Measurements from ENCODE around the gene RNF223. TPM values are rescaled to one million over a fixed set of nuclear protein-coding genes. Genes with fewer than 3 reads are reported as not detected.
A peak's percentile ranks its signal among the peaks of the same experiment; 100 is the strongest.

Gene RNF223
- total RNA-seq (1 to 10 TPM in 2 of 5 donors, not detected in 3; 1.4 to 5.9 TPM), polyA plus RNA-seq (1 to 10 TPM; 3.2 to 8.1 (median 3.4) TPM)
- long read RNA-seq, donor 1, partial matches to known transcripts: 0 of 1 reads
- long read RNA-seq, donor 1, other reads (novel, unspliced or antisense): 0 of 1 reads
- long read RNA-seq, donor 2: 0 reads
- long read RNA-seq, donor 3, partial matches to known transcripts: 0 of 1 reads
- long read RNA-seq, donor 3, other reads (novel, unspliced or antisense): 0 of 1 reads
- long read RNA-seq, donor 4: 0 reads
- long read RNA-seq, donor 5, partial matches to known transcripts: 0 of 2 reads
- long read RNA-seq, donor 5, other reads (novel, unspliced or antisense): 0 of 2 reads
- long read RNA-seq, donor 6: 0 reads
- long read RNA-seq, donor 7, partial matches to known transcripts: 0 of 1 reads
- long read RNA-seq, donor 7, other reads (novel, unspliced or antisense): 0 of 1 reads
- long read RNA-seq, donor 8, partial matches to known transcripts: 6 of 6 reads
- long read RNA-seq, donor 8, other reads (novel, unspliced or antisense): 0 of 6 reads
- long read RNA-seq, donor 9, partial matches to known transcripts: 0 of 1 reads
- long read RNA-seq, donor 9, other reads (novel, unspliced or antisense): 0 of 1 reads
- long read RNA-seq, donor 10: 0 reads

DNA sequence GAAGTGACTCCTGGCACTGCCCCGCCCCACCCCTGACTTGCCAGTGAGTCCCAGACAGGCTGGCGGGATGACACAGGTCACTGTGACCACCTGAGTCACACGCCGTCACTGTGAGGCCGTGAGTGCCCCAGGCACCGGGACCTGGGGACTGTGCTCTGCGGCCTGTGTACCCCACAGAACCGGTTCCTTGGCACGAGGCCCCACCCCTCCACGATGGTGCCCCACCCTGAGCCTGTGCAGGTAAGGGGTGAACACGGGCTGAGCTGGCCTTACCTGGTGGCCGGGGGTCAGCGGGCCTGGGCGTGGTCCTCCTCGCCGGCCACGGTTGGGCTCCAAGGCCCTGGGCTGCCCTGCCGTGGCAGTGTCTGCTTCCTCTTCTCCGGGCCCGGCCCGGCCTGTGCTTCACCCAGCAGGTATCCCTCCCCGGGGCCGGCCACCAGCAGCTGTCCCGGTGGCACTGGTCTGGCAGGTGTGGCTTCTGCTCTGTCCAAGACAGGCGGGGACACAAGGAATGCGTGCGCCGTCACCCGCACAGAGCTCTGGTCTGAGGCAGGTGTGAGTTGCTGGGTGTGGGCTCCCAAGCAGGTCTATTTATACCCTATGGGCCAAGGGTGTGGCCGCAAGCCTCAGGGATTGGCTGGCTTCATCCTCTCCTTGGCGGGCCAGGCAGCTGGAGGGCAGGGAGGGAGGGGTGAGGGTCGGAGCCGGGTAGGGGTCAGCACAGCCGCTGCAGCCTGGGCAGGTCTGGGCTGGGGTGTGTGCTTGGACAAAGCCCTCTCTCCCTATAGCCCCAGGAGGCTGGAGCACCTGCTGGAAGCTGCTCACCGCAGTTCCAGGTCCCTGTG, at the start of gene RNF223:
TSS of gene RNF223 (minus strand) at position 564 of the 845 bp plus-strand sequence. CDS start 1,740 bp downstream, outside the sequence.
- H3K27me3 ChIP-seq: peaks cover 0 to 79% (median 22%) of the 10 kb centered on the region in 3 donors
- H3K9me3 ChIP-seq: no peaks in the 10 kb centered on the region
- H3K27ac ChIP-seq: peak within 1 kb of the TSS; percentile 79 to 94 (median 80)
- TF ChIP-seq POLR2AphosphoS5 (IDR thresholded peaks at IDR 0.05) (peak in 2 of 3 donors; percentile 88 to 94), POLR2A (IDR thresholded peaks at IDR 0.05) (peak in 1 of 4 donors; percentile 62)
- TF ChIP-seq, protein P1, sequence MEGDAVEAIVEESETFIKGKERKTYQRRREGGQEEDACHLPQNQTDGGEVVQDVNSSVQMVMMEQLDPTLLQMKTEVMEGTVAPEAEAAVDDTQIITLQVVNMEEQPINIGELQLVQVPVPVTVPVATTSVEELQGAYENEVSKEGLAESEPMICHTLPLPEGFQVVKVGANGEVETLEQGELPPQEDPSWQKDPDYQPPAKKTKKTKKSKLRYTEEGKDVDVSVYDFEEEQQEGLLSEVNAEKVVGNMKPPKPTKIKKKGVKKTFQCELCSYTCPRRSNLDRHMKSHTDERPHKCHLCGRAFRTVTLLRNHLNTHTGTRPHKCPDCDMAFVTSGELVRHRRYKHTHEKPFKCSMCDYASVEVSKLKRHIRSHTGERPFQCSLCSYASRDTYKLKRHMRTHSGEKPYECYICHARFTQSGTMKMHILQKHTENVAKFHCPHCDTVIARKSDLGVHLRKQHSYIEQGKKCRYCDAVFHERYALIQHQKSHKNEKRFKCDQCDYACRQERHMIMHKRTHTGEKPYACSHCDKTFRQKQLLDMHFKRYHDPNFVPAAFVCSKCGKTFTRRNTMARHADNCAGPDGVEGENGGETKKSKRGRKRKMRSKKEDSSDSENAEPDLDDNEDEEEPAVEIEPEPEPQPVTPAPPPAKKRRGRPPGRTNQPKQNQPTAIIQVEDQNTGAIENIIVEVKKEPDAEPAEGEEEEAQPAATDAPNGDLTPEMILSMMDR (IDR thresholded peaks at IDR 0.05): no peak
- H3K36me3 ChIP-seq: no peaks in the 10 kb centered on the region
- H3K4me3 ChIP-seq: peak within 1 kb of the TSS; percentile 17 to 33 (median 30)
- 29 to 53% (median 36%) methylated on average over 16 to 35 of the region's 35 CpGs for WGBS, 5 donors
- intact Hi-C loops (cut with DNase I; ENCODE audit: low total_unique reads): no loop called here
- H3K4me1 ChIP-seq: peaks cover 11 to 41% (median 25%) of the 10 kb centered on the region in 4 donors
- DNase-seq: peak; percentile 89 to 94

- WGBS, 5 donors: 37 to 59% (median 42%) methylated on average over 18 of the region's 18 CpGs
- intact Hi-C loops (cut with DNase I; ENCODE audit: low total_unique reads): loop anchor here (5.0 to 10.0 kb wide), 3 partner anchors 49 to 172 kb away; partner anchors contain the start of gene TTLL10
- peak in 1 of 2 donors; percentile 71 for DNase-seq
- Histone ChIP-seq H3K9me3 (no peaks in the 10 kb centered on the region), H3K27ac (peak overlapping the region in 1 of 5 donors; percentile 44), H3K27me3 (peaks cover 0 to 39% (median 0%) of the 10 kb centered on the region in 3 donors), H3K4me3 (no peak overlapping the region), H3K4me1 (peaks cover 48 to 65% (median 60%) of the 10 kb centered on the region in 4 donors), H3K36me3 (no peaks in the 10 kb centered on the region)
- TF ChIP-seq POLR2AphosphoS5 (IDR thresholded peaks at IDR 0.05): no peak
- TF ChIP-seq, protein P1 (IDR thresholded peaks at IDR 0.05): no peak
- TF ChIP-seq POLR2A (IDR thresholded peaks at IDR 0.05): no peak
- TF ChIP-seq EP300 (IDR thresholded peaks at IDR 0.05): no peak
Observed at GRCh38 chr1:1122981-1123480, 48.9 kb upstream of the RNF223 start.

DNA sequence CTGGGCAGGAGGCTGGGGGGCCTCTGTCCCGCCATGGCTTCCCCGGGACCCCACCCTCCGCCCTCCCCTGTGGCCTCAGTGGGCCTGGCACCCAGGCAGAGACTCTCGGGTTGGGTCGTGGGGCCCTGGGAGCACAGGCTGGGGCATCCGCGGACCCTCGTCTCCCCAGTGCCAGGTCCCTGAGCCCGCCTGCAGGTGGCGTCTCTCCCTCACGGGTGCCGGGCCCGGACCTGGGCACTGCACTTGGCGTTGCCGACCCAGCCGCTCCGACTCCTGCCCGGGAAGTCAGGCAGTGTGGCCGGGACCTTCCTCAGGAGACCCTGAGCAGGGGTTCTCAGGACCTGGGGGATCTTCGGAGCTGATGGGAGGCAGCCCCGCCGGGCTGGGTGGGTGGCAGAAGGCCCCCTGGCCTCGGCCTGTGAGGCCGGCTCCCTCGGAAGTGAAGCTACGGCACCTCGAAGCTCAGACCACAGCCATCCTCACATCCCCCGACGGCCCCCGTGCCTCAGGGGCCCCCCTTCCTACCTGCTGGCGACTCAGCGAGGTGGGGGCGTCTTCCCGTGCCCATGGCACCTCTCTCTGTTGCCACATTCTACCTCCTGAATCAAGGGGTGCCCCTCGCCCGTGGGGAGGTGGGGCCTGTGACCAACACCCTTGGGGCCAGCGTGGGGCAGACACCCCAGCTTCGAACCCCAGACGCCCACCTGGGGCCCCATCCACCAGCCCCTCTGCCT, 48.1 kb upstream of the RNF223 start:
- WGBS, 5 donors: 10 to 17% (median 13%) methylated on average over 14 to 39 of the region's 39 CpGs

More for the DNA sequence above, 48.1 kb upstream of the RNF223 start:
- Histone ChIP-seq H3K27ac (peak overlapping the region in 2 of 5 donors; percentile 47 to 63), H3K9me3 (no peaks in the 10 kb centered on the region), H3K4me3 (peak overlapping the region; percentile 29 to 38 (median 31)), H3K27me3 (peaks cover 0 to 47% (median 0%) of the 10 kb centered on the region in 3 donors), H3K36me3 (no peaks in the 10 kb centered on the region), H3K4me1 (peaks cover 41 to 62% (median 54%) of the 10 kb centered on the region in 4 donors)
- no peak for TF ChIP-seq EP300 (IDR thresholded peaks at IDR 0.05)
- TF ChIP-seq POLR2AphosphoS5 (IDR thresholded peaks at IDR 0.05): peak in 1 of 3 donors; percentile 74
- TF ChIP-seq, protein P1 (IDR thresholded peaks at IDR 0.05): peak in 5 of 7 experiments; percentile 84 to 92 (median 89)
- intact Hi-C loops (cut with DNase I; ENCODE audit: low total_unique reads): loop anchor here (5.0 to 10.0 kb wide), 3 partner anchors 50 to 173 kb away; partner anchors contain the start of gene TTLL10
- peak; percentile 90 to 93 for DNase-seq

Data from stomach (tissue), 19 donors.